Subcutaneous abdominal adipose tissue (tissue), 5 donors: ENCODE data around the gene SLC2A13.
"Not testable (repeated sequence)": the region's sequence is repeated elsewhere in the genome, so short reads cannot be mapped to it uniquely, and the experiment has no call there.

ENCODE experiments used
- H3K27ac ChIP-seq: one replicate; pipeline ENCODE4 v1.7.0; 2013; ENCODE audit warnings: low read depth, mild to moderate bottlenecking, inconsistent platforms, low read length, moderate library complexity
- H3K27me3 ChIP-seq, 5 donors: one replicate each; pipeline ENCODE4 v1.7.0; 2013; ENCODE audit warnings: low read length in 5 of 5, inconsistent platforms in 1 of 5; ENCODE audit not compliant: control insufficient read depth in 5 of 5, insufficient read depth in 4 of 5
- H3K36me3 ChIP-seq, 5 donors: one replicate each; pipeline ENCODE4 v1.7.0; 2013; ENCODE audit warnings: low read length in 5 of 5; ENCODE audit not compliant: control insufficient read depth in 5 of 5, insufficient read depth in 5 of 5
- H3K4me1 ChIP-seq, 5 donors: one replicate each; pipeline ENCODE4 v1.7.0; 2013; ENCODE audit warnings: low read length in 5 of 5, mild to moderate bottlenecking in 3 of 5, moderate library complexity in 1 of 5; ENCODE audit not compliant: control insufficient read depth in 5 of 5, insufficient read depth in 5 of 5
- H3K4me3 ChIP-seq, 5 donors: one replicate each; pipeline ENCODE4 v1.7.0; 2013; ENCODE audit warnings: low read length in 5 of 5, low read depth in 1 of 5
- H3K9ac ChIP-seq, 5 donors: one replicate each; pipeline ENCODE4 v1.7.0; 2013; ENCODE audit warnings: low read length in 5 of 5, mild to moderate bottlenecking in 4 of 5, moderate library complexity in 3 of 5
- H3K9me3 ChIP-seq, 5 donors: one replicate each; pipeline ENCODE4 v1.7.0; 2013; ENCODE audit warnings: low read length in 5 of 5; ENCODE audit not compliant: control insufficient read depth in 5 of 5
- donor health status: healthy.
- donor health status: healthy.
- donor health status: healthy.
- donor health status: healthy.
- donor health status: healthy.

Gene SLC2A13

DNA sequence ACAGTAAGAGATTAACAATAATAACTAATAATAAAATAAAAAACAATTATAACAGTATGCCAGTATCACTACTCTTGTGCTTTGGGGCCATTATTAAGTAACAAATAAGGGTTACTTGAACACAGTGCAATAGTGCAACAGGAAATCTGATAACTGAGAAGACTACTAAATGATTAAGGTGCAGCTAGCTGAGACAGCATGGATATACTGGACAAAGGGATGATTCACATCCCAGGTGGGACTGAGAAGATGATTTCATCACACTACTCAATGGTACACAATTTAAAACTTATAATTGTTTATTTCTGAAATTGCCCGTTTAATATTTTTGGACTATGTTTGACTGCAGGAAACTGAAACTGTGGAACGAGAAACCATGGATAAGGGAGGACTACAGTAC, 317.6 kb downstream of the SLC2A13 start:
- H3K4me1 ChIP-seq: no peaks in the 10 kb centered on the region
- no peak overlapping the region for H3K4me3 ChIP-seq
- no peak overlapping the region for H3K27ac ChIP-seq
- no peaks in the 10 kb centered on the region for H3K27me3 ChIP-seq
- no peaks in the 10 kb centered on the region for H3K9me3 ChIP-seq
- H3K9ac ChIP-seq: no peak overlapping the region
- no peaks in the 10 kb centered on the region for H3K36me3 ChIP-seq

DNA sequence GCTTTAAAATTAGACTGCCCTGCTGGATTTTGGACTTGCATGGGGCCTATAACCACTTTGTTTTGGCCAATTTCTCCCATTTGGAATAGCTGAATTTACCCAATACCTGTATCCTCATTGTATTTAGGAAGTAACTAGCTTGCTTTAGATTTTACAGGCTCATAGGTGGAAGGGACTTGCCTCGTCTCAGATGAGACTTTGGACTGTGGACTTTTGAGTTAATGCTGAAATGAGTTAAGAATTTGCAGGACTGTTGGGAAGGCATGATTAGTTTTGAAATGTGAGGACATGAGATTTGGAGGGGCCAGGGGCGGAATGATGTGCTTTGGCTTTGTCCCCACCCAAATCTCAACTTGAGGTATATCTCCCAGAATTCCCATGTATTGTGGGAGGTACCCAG, 320.1 kb downstream of the SLC2A13 start:
- H3K27me3 ChIP-seq, H3K27ac ChIP-seq, H3K4me1 ChIP-seq, H3K36me3 ChIP-seq, H3K4me3 ChIP-seq, H3K9me3 ChIP-seq, H3K9ac ChIP-seq: not testable (repeated sequence)

DNA sequence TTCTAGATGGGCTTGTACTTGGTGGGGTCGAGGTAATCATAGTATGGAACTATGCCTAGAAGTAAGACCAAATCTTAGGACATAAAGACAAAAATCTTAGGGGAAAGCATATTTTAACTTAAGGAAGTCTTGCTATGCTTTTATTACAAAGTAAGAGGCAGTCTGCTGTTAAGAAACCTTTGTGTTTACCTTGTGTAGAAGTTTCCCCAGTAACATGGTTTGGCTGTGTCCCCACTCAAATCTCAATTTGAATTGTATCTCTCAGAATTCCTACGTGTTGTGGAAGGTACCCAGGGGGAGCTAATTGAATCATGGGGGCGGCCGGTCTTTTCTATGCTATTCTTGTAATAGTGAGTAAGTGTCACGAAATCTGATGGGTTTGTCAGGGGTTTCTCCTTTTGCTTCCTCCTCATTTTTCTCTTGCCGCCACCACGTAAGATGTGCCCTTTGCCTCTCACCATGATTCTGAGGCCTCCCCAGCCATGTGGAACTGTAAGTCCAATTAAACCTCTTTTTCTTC, 323.8 kb downstream of the SLC2A13 start:
- Histone ChIP-seq H3K27ac (no peak overlapping the region), H3K4me3 (no peak overlapping the region), H3K9me3 (no peaks in the 10 kb centered on the region), H3K27me3 (no peaks in the 10 kb centered on the region), H3K9ac (no peak overlapping the region), H3K36me3 (no peaks in the 10 kb centered on the region), H3K4me1 (no peaks in the 10 kb centered on the region)

DNA sequence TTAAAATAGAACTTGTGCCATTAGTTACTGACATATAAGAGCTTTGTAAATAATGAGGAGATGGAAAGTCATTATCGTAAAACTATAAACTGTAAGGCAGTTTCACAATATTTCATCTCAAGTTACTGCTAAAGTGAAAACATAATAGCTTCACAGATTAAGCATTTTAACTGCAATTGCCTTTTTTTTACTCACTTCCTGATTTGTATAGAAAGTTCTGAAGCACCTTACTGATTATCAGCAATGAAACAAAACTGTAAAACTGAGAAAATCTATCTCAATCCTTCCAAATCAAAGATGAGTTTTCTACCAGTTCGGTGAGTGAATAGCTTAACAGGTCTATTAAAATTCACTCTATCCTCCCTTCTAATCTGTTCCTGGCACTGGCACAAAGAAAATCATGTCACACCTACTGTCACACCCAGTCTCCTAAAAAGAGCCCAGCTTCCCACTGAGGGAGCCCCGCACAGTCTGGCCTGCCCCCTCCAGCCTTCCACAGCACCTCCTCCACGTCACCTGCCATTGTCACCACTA, 324.9 kb downstream of the SLC2A13 start:
- Histone ChIP-seq H3K9ac (no peak overlapping the region), H3K36me3 (no peaks in the 10 kb centered on the region)

DNA sequence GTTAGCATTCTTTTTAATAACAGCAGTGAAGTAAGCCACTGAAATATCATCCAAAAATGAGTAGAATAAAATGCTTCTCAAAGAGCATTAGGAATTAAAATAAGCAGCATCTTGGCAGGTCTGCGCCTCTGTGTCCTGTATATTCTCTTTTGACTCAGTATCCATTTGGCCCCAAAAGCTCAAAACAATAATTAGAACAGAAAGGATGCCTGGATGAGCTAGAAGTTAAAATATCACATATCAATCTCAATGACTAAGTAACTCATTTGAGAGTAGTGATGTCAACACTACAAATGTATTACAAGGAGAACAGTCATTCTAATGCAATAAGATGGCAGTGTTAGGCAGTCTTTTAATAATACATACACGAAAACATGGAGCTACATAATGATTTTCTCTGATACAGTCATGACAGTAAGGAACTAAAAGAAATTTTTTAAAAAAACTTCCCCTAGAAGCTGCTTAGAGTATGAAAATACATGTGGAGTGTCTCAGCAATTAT, 325.4 kb downstream of the SLC2A13 start:
- Histone ChIP-seq H3K9ac (no peak overlapping the region), H3K9me3 (no peaks in the 10 kb centered on the region), H3K4me3 (no peak overlapping the region), H3K27ac (no peak overlapping the region), H3K27me3 (no peaks in the 10 kb centered on the region), H3K36me3 (no peaks in the 10 kb centered on the region), H3K4me1 (no peaks in the 10 kb centered on the region)

More for the DNA sequence above, 324.9 kb downstream of the SLC2A13 start:
- no peaks in the 10 kb centered on the region for H3K4me1 ChIP-seq
- no peak overlapping the region for H3K27ac ChIP-seq
- H3K4me3 ChIP-seq: no peak overlapping the region
- no peaks in the 10 kb centered on the region for H3K9me3 ChIP-seq
- H3K27me3 ChIP-seq: no peaks in the 10 kb centered on the region

DNA sequence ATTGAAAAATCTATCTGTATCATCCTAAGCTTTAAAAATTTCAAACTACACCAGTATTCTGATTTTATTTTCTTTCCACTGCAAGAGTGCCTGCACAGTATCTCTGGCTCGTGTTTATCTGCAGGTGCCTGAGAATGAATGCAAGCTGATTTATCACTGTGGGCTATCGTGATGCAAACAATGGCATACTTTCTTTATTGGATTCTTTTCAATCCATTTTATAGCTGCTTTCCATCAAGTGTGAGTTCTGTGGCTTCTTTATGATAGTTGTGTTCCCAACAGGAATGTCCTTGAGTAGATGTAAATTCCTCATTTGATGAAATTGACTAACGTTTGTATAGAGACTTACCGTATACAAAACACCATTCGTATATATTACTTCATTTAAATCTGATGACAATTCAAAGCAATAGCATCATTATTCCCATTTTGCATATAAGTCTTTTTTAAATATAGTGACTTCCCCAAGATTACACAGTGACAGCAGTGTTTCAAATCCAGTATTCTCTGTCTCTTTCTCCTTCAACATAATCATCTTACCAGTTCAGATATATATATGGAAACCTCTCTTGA, 326.0 kb downstream of the SLC2A13 start:
- H3K4me3 ChIP-seq: no peak overlapping the region
- H3K9ac ChIP-seq: no peak overlapping the region
- no peaks in the 10 kb centered on the region for H3K36me3 ChIP-seq
- no peaks in the 10 kb centered on the region for H3K9me3 ChIP-seq
- no peaks in the 10 kb centered on the region for H3K4me1 ChIP-seq
- H3K27me3 ChIP-seq: no peaks in the 10 kb centered on the region
- H3K27ac ChIP-seq: no peak overlapping the region

DNA sequence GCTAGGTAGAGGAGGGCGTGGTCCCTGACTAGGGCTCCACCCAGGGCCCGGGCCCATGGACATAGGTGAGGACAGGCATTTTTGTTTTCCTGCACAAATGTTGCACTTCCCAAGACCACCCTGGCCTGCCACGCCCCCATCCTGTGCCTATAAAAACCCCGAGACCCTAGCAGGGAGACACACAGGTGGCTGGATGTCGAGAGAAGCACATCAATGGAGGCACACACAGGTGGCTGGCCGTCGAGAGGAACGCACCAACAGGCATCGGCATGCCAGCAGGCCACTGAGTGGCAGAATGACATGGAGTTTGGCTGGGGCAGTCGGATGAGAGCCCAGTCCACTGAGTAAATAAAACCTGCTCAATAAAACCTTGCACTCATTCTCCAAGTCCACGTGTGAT, 328.4 kb downstream of the SLC2A13 start:
- no peaks in the 10 kb centered on the region for H3K4me1 ChIP-seq
- no peak overlapping the region for H3K9ac ChIP-seq
- no peak overlapping the region for H3K4me3 ChIP-seq
- H3K27ac ChIP-seq: no peak overlapping the region
- H3K36me3 ChIP-seq: no peaks in the 10 kb centered on the region
- no peaks in the 10 kb centered on the region for H3K9me3 ChIP-seq
- no peaks in the 10 kb centered on the region for H3K27me3 ChIP-seq

DNA sequence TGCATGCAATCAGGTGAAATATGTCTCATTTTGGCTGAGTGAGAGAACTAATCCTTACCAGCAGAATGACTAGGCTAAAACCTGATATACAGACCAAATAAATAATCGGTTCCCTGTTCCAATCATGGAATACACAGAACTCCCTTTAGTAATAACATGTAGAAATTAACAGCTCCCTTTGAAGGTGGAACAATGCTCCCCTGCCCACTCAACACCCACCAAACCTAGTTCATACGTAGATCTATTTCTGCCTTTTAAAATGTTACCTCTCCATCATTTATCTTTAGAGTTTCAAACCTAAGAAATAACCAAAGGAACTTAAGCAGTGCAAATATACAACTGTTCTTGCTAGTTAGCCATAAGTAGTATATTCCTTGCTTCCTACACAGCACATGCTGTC, 332.6 kb downstream of the SLC2A13 start:
- no peak overlapping the region for H3K27ac ChIP-seq
- no peaks in the 10 kb centered on the region for H3K36me3 ChIP-seq
- H3K27me3 ChIP-seq: no peaks in the 10 kb centered on the region
- no peak overlapping the region for H3K9ac ChIP-seq
- H3K4me1 ChIP-seq: no peaks in the 10 kb centered on the region
- no peak overlapping the region for H3K4me3 ChIP-seq
- no peaks in the 10 kb centered on the region for H3K9me3 ChIP-seq

DNA sequence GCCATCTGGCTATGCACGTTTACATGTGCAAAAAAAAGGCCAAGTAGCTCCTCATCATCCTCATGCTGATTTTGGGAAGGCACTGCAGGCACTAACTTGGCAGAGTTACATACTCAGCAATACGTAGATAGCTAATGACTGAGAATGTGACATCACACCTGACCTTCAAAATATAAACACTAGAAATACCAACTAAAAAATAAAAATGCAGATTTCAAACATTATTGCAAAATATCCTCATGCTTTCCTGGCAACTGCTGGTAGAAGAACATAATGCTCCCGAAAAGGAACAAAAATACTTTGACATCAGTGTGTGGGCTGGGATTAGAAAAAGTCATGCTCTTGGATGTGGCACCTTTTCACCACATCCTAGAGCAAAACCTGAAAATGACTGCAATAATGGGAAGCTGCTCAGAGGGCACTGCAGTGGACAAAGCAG, 333.0 kb downstream of the SLC2A13 start:
- no peaks in the 10 kb centered on the region for H3K27me3 ChIP-seq
- no peak overlapping the region for H3K9ac ChIP-seq
- no peak overlapping the region for H3K4me3 ChIP-seq
- H3K36me3 ChIP-seq: no peaks in the 10 kb centered on the region
- no peaks in the 10 kb centered on the region for H3K9me3 ChIP-seq
- no peak overlapping the region for H3K27ac ChIP-seq
- H3K4me1 ChIP-seq: no peaks in the 10 kb centered on the region

DNA sequence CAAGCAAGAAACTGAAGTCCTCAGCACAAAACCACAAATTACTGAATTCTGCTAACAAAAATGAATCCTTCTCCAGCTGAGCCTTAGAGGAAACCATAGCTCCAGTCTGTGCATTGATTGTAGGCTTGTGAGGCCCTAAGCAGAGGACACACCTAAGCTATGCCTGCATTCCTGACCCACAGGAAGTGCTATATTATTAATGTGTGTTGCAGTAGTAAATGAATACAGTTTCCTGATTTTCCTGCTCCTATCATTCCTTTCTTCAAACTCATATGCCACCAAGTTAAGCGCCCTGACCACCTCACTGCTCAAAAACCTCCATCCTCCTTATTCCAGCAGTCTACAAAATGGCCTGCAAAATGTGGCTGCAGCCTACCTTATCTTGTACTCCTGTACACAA, 334.4 kb downstream of the SLC2A13 start:
- Histone ChIP-seq H3K4me3 (no peak overlapping the region), H3K9ac (no peak overlapping the region), H3K9me3 (no peaks in the 10 kb centered on the region), H3K27me3 (no peaks in the 10 kb centered on the region), H3K4me1 (no peaks in the 10 kb centered on the region), H3K36me3 (no peaks in the 10 kb centered on the region), H3K27ac (no peak overlapping the region)
